H1 (cell line): Measurements from ENCODE around the gene OVCA2. TPM values are rescaled to one million over a fixed set of nuclear protein-coding genes. Genes with fewer than 3 reads are reported as not detected.
A peak's percentile ranks its signal among the peaks of the same experiment; 100 is the strongest.

Experiments used
- BACH1 ChIP-seq: IDR thresholded peaks from 2 replicates; pipeline ENCODE4 v1.6.1; 2012; ENCODE audit warnings: low read length, improper control_type of control experiment
- CBX8 ChIP-seq: fragments of 300-800, 300-1000 bp; sonication (generic); IDR thresholded peaks from 2 replicates; pipeline ENCODE4 v1.7.1; 2016; ENCODE audit warnings: low read depth, low read length, borderline replicate concordance
- CEBPB ChIP-seq: IDR thresholded peaks from 2 replicates; pipeline ENCODE4 v1.6.1; 2012; ENCODE audit warnings: low read depth, low read length
- EP300 ChIP-seq, 2 experiments: IDR thresholded peaks; 1 replicate in 1 of 2; 2 replicates in 1 of 2; pipeline ENCODE4 v1.6.1; 2011 to 2012; ENCODE audit warnings: low read depth in 2 of 2, low read length in 2 of 2, mild to moderate bottlenecking in 2 of 2, borderline replicate concordance in 1 of 2, inconsistent platforms in 1 of 2, moderate library complexity in 1 of 2
- GABPA ChIP-seq: IDR thresholded peaks from 2 replicates; pipeline ENCODE4 v1.6.1; 2011; ENCODE audit warnings: mild to moderate bottlenecking, low read length, moderate library complexity, borderline replicate concordance; ENCODE audit not compliant: insufficient read depth
- JUND ChIP-seq: IDR thresholded peaks from 2 replicates; pipeline ENCODE4 v1.6.1; 2011; ENCODE audit warnings: mild to moderate bottlenecking, improper control_type of control experiment, low read length
- KDM1A ChIP-seq: fragments of 200-600, 300-600 bp; sonication (generic); IDR thresholded peaks from 2 replicates; pipeline ENCODE4 v1.7.1; 2016; ENCODE audit warnings: mild to moderate bottlenecking, low read length, borderline replicate concordance
- RAD21 ChIP-seq, 2 experiments: IDR thresholded peaks in 1 of 2; conservative IDR thresholded peaks in 1 of 2; 2 replicates each; pipeline ENCODE4 v1.6.1; 2011; ENCODE audit warnings: low read depth in 2 of 2, low read length in 2 of 2, improper control_type of control experiment in 1 of 2, inconsistent platforms in 1 of 2, mild to moderate bottlenecking in 1 of 2, moderate library complexity in 1 of 2
- SUZ12 ChIP-seq: fragments of 200-600 bp; sonication (generic); IDR thresholded peaks from 2 replicates; pipeline ENCODE4 v1.6.1; 2012; ENCODE audit warnings: mild to moderate bottlenecking, inconsistent platforms, low read length, moderate library complexity, mixed read lengths
- TAF1 ChIP-seq: IDR thresholded peaks from 2 replicates; pipeline ENCODE4 v1.6.1; 2011; ENCODE audit warnings: mild to moderate bottlenecking, low read depth, low read length
- TAF7 ChIP-seq: optimal IDR thresholded peaks from 2 replicates; pipeline ENCODE3; 2011; ENCODE audit warnings: low read depth, mild to moderate bottlenecking, inconsistent platforms, low read length, moderate library complexity, borderline replicate concordance
- YY1 ChIP-seq: IDR thresholded peaks from 2 replicates; pipeline ENCODE4 v1.6.1; 2011; ENCODE audit warnings: low read depth, mild to moderate bottlenecking, low read length
- polyA plus RNA-seq, 7 experiments: library from polyadenylated mRNA; depleted of rRNA in 3 of 7; stranded (reverse) in 5 of 7; unstranded in 2 of 7; fragments of >200 nt in 5 of 7; fragments of 200-250 nt in 2 of 7; gene quantifications; 1 replicate in 5 of 7; 2 replicates in 1 of 7; 4 replicates in 1 of 7; pipeline versions ENCODE4 v1.2.1 to v1.2.3, GENCODE V29; 2011 to 2013; ENCODE audit warnings: missing spikeins in 2 of 7, mixed read lengths in 2 of 7
- total RNA-seq: library from RNA; stranded (reverse); fragmentation: NEBNext Ultra II Directional; extraction: Animal tissue kit (Norgen Biotek cat#: 25700); gene quantifications from 2 replicates; pipeline ENCODE4 v1.2.1, GENCODE V29; 2021
- TF ChIP-seq, protein P1 (sequence below): IDR thresholded peaks from 2 replicates; pipeline ENCODE4 v1.6.1; 2012; ENCODE audit warnings: inconsistent platforms

Gene OVCA2
- total and polyA plus RNA-seq, 2 of the 8 experiments (the other 6 are each of a cell fraction or from before 2014, with no cell fraction given) = 15.3 to 37.0 TPM

DNA sequence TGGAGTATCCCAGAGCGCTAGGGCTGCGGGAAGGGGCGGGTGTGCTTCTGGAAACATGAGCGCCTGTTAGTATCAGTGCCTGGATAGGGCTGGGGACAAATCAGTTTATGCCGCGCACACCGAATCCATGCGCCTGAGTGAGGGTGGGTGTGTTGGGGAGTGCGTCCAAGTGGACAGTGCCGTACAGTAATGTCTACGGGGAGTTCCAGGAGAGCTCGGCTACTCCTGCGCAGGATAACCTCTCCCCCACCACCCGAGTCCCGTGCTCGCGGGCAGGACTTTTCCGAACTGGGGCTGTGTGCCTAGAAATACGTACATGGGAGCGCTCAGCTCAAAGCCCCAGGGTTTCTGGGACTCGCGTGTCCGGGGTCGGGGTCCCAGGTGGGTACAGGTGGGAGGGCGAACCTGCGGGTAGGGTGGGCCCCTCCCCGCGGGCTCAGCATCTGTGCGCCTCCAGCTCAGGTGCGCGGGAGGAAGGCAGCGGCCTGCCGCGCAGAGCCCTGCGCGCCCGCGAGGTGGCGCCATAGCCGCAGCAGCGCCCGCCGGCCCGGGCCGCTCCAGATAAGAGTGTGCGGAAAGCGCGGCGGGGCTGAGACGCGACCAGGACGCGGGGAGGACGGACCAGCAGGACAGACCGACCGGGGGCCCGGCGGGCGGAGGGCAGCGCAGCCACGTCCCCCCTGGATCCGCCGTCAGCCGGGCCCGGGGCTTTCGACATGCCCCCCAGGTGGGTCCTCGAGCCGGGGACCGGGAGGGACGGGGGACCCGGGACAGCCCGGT is 12.9 kb downstream of the OVCA2 start, which contains the start of gene HIC1 (continued):
- TF ChIP-seq EP300 (IDR thresholded peaks at IDR 0.05; ENCODE audit: borderline replicate concordance in 1 of 2, low read depth in 2 of 2, low read length in 2 of 2) (0 out of 3 replicates have a peak, but pooled peaks of 1 of the 2 experiments have one; percentile 12), BACH1 (0 out of 2 replicates have a peak, but pooled peaks have one; percentile 8), TAF7 (peak; percentile 55), SUZ12 (peak; percentile 75; the same call in 1 of the 2 replicates), YY1 (peak; percentile 51; the same call in 1 of the 2 replicates), KDM1A (no peak), TAF1 (peak; percentile 44; the same call in 1 of the 2 replicates), CBX8 (no peak), CEBPB (no peak), JUND (no peak), GABPA (no peak), RAD21 (IDR thresholded peaks at IDR 0.05 in 1 of 2, conservative IDR thresholded peaks at IDR 0.05 in 1 of 2; ENCODE audit: low read depth in 2 of 2, low read length in 2 of 2) (peak; percentile 77 to 89)
- TF ChIP-seq, protein P1, sequence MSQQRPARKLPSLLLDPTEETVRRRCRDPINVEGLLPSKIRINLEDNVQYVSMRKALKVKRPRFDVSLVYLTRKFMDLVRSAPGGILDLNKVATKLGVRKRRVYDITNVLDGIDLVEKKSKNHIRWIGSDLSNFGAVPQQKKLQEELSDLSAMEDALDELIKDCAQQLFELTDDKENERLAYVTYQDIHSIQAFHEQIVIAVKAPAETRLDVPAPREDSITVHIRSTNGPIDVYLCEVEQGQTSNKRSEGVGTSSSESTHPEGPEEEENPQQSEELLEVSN = peak; percentile 31
